Neural cell (in vitro differentiated cells): Measurements from ENCODE around the gene GSN.

Source experiments
- EP300 ChIP-seq: fragments of 450-650 bp; conservative IDR thresholded peaks from 2 replicates; pipeline ENCODE4 v1.6.1; 2014; ENCODE audit warnings: antibody characterized with exemption, mild to moderate bottlenecking, moderate library complexity; ENCODE audit not compliant: poor library complexity, severe bottlenecking
- EZH2 ChIP-seq: fragments of 200-600, 300-800 bp; shearing (Covaris generic), sonication (generic); IDR thresholded peaks from 2 replicates; pipeline ENCODE4 v1.6.1; 2014; ENCODE audit warnings: antibody characterized with exemption, low read length, borderline replicate concordance, mild to moderate bottlenecking; ENCODE audit not compliant: insufficient read depth, poor library complexity, severe bottlenecking
- MXI1 ChIP-seq: fragments of 450-650 bp; conservative IDR thresholded peaks from 2 replicates; pipeline ENCODE4 v1.6.1; 2014; ENCODE audit warnings: antibody characterized with exemption, mild to moderate bottlenecking; ENCODE audit not compliant: poor library complexity, severe bottlenecking
- POLR2AphosphoS5 ChIP-seq: IDR thresholded peaks from 2 replicates; pipeline ENCODE4 v1.6.1; 2012
- RAD21 ChIP-seq: fragments of 450-650 bp; conservative IDR thresholded peaks from 2 replicates; pipeline ENCODE4 v1.6.1; 2014; ENCODE audit warnings: antibody characterized with exemption, mild to moderate bottlenecking, moderate library complexity
- TAF1 ChIP-seq: IDR thresholded peaks from 2 replicates; pipeline ENCODE4 v1.6.1; 2012; ENCODE audit warnings: low read depth
- TF ChIP-seq, protein P1 (sequence below): fragments of 450-650 bp; IDR thresholded peaks from 2 replicates; pipeline ENCODE4 v1.5.1; 2014; ENCODE audit warnings: antibody characterized with exemption, mild to moderate bottlenecking, moderate library complexity; ENCODE audit not compliant: poor library complexity, severe bottlenecking

DNA sequence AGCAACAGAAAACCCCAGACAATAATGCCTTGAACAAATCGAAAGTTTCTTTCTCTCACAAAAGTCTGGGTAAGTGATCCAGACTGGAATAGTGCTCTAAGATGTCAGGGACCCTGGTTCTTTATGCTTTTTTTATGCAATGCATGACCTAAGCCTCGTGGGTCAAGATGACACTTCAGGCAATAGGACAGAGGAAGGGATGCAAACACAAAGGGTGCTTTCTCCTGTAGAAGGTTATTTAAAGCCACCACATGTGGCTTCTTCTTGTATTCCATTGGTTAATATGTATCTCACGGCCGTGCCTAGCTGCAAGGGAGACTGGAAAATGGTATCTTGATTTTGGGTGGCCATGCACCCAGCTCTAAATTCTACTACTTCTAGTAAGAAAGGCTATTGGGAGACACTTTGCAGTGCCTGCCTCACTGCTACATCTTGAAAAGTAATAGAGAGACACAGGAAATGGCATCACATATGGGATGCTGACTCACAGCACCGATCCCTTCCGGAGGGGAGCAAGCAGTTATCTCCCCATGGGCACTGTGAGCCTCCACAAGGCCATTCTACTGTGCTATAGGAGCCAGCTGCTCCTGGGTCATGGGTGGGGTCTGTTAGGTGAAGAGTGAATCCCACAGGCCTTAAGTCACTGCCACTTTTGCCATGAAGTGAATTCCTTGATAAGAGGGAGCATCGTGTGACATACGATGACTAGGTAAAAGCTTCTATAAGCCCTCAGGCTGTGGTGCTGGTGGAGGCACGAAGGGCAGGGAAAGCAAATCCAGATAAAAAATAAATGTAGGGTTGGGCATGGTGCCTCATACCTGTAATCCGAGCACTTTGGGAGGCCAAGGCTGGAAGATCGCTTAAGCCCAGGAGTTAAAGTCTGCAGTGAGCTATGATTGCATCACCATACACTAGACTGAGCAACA is 33.8 kb upstream of the GSN start:
- TF ChIP-seq, protein P1, sequence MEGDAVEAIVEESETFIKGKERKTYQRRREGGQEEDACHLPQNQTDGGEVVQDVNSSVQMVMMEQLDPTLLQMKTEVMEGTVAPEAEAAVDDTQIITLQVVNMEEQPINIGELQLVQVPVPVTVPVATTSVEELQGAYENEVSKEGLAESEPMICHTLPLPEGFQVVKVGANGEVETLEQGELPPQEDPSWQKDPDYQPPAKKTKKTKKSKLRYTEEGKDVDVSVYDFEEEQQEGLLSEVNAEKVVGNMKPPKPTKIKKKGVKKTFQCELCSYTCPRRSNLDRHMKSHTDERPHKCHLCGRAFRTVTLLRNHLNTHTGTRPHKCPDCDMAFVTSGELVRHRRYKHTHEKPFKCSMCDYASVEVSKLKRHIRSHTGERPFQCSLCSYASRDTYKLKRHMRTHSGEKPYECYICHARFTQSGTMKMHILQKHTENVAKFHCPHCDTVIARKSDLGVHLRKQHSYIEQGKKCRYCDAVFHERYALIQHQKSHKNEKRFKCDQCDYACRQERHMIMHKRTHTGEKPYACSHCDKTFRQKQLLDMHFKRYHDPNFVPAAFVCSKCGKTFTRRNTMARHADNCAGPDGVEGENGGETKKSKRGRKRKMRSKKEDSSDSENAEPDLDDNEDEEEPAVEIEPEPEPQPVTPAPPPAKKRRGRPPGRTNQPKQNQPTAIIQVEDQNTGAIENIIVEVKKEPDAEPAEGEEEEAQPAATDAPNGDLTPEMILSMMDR: no peak
- TF ChIP-seq POLR2AphosphoS5: no peak
- TF ChIP-seq RAD21: no peak
- TF ChIP-seq EZH2: no peak
- no peak for TF ChIP-seq TAF1
- no peak for TF ChIP-seq MXI1
- TF ChIP-seq EP300: no peak
